Activated effector memory CD4-positive, alpha-beta T cell treated with Interleukin-2 at 50 U/mL for 16 hours (primary cell): ENCODE data around the gene CWF19L2.

Experiments used
- DNase-seq: peaks from one replicate; pipeline ENCODE4 v3.0.0-alpha.2; 2020

Gene CWF19L2

GRCh38 chr11:107282195-107282594, 175.4 kb downstream of the CWF19L2 start:
- DNase-seq: no peak
